Endodermal cell (in vitro differentiated cells): ENCODE measurements around the gene TIAM2. TPM values are rescaled to one million over a fixed set of nuclear protein-coding genes. Genes with fewer than 3 reads are reported as not detected.

Experiments used
- DNase-seq: peaks from one replicate; pipeline ENCODE4 v3.0.0-alpha.2; 2017
- H3K27ac ChIP-seq: 2 replicates; pipeline ENCODE4 v1.5.1; 2013; ENCODE audit warnings: mild to moderate bottlenecking, low read depth, low read length, moderate library complexity
- H3K27me3 ChIP-seq: 2 replicates; pipeline ENCODE4 v1.6.1; 2013; ENCODE audit warnings: mild to moderate bottlenecking, low read length, moderate library complexity; ENCODE audit not compliant: insufficient read depth, control insufficient read depth, poor library complexity, severe bottlenecking
- H3K36me3 ChIP-seq: 2 replicates; pipeline ENCODE4 v1.7.0; 2013; ENCODE audit warnings: mild to moderate bottlenecking, low read length, moderate library complexity; ENCODE audit not compliant: control insufficient read depth, insufficient read depth
- H3K4me1 ChIP-seq: one replicate; pipeline ENCODE4 v1.7.0; 2013; ENCODE audit warnings: low read length; ENCODE audit not compliant: control insufficient read depth, insufficient read depth
- H3K4me3 ChIP-seq: 2 replicates; pipeline ENCODE4 v1.5.1; 2013; ENCODE audit warnings: mild to moderate bottlenecking, low read length, moderate library complexity
- H3K9ac ChIP-seq: 2 replicates; pipeline ENCODE4 v1.6.1; 2013; ENCODE audit warnings: mild to moderate bottlenecking, low read length, moderate library complexity; ENCODE audit not compliant: poor library complexity, severe bottlenecking; ENCODE audit errors: extremely low read depth
- H3K9me3 ChIP-seq: 2 replicates; pipeline ENCODE4 v1.6.1; 2013; ENCODE audit warnings: mild to moderate bottlenecking, low read length, moderate library complexity; ENCODE audit not compliant: control insufficient read depth
- H3K27ac Mint-ChIP-seq: 2 replicates; pipeline ENCODE4 v1.8.0; 2020; ENCODE audit warnings: mixed read lengths
- H3K27me3 Mint-ChIP-seq: 2 replicates; pipeline ENCODE4 v1.8.0; 2021; ENCODE audit warnings: mild to moderate bottlenecking, mixed read lengths; ENCODE audit not compliant: insufficient read depth
- H3K36me3 Mint-ChIP-seq: 2 replicates; pipeline ENCODE4 v1.8.0; 2020; ENCODE audit warnings: low read depth, mixed read lengths
- H3K4me1 Mint-ChIP-seq: 2 replicates; pipeline ENCODE4 v1.8.0; 2020; ENCODE audit warnings: mixed read lengths
- H3K4me3 Mint-ChIP-seq: 2 replicates; pipeline ENCODE4 v1.8.0; 2020; ENCODE audit warnings: mild to moderate bottlenecking, moderate library complexity, mixed read lengths
- H3K9me3 Mint-ChIP-seq: 2 replicates; pipeline ENCODE4 v1.8.0; 2020; ENCODE audit warnings: mild to moderate bottlenecking, mixed read lengths
- WGBS, 2 experiments: methylation state at CpG; one replicate each; pipeline versions ENCODE4 v1.1.5 to v1.1.7; 2013; ENCODE audit warnings: missing lambda C conversion rate in 2 of 2, mixed read lengths in 1 of 2; ENCODE audit not compliant: insufficient coverage in 1 of 2, insufficient read length in 1 of 2; 5-methylcytosine and 5-hydroxymethylcytosine counted together
- total RNA-seq, 2 donors: library from RNA; stranded (reverse); fragmentation: NEBNext Ultra II Directional in 1 of 2; extraction: Animal tissue kit (Norgen Biotek cat#: 25700) in 1 of 2; gene quantifications; 2 replicates in 1 of 2; 3 replicates in 1 of 2; pipeline ENCODE4 v1.2.1, GENCODE V29; 2021
- TF ChIP-seq, protein P1 (sequence below): fragments of 200-600 bp; sonication (generic); conservative IDR thresholded peaks from 2 replicates; pipeline ENCODE4 v1.5.0; 2021; ENCODE audit warnings: antibody characterized with exemption, mild to moderate bottlenecking

Gene TIAM2
- total RNA-seq, 2 donors from 2014 or later: 15.7 to 17.5 TPM

DNA sequence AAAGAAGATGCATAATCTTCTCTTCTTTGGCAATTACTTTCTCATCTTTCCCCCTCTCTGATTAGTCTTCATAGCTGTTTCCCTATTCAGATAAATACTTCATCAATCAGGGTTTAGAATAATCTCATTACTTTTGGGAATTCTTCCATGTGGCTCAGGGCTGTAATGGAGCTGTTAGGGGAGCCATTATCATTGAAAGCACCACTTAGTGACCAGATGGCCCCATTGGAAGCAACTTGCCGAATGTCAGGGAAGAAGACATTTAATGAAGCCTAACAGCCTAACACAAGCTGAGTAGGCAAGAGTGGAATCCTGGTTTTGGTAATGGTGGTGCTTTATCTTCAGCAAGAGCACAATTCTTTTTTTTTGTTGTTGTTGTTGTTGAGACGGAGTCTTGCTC is 45.0 kb downstream of the TIAM2 start:
- Histone ChIP-seq H3K4me1 (no peaks in the 10 kb centered on the region), H3K27me3 (no peaks in the 10 kb centered on the region), H3K4me3 (no peak overlapping the region), H3K36me3 (no peaks in the 10 kb centered on the region), H3K9me3 (no peaks in the 10 kb centered on the region), H3K9ac (no peak overlapping the region), H3K27ac (no peak overlapping the region)
- no peaks in the 10 kb centered on the region for H3K27me3 Mint-ChIP-seq
- peaks cover 2% of the 10 kb centered on the region for H3K36me3 Mint-ChIP-seq
- H3K4me1 Mint-ChIP-seq: peaks cover 3% of the 10 kb centered on the region
- H3K4me3 Mint-ChIP-seq: no peak overlapping the region
- DNase-seq: no peak
- TF ChIP-seq, protein P1, sequence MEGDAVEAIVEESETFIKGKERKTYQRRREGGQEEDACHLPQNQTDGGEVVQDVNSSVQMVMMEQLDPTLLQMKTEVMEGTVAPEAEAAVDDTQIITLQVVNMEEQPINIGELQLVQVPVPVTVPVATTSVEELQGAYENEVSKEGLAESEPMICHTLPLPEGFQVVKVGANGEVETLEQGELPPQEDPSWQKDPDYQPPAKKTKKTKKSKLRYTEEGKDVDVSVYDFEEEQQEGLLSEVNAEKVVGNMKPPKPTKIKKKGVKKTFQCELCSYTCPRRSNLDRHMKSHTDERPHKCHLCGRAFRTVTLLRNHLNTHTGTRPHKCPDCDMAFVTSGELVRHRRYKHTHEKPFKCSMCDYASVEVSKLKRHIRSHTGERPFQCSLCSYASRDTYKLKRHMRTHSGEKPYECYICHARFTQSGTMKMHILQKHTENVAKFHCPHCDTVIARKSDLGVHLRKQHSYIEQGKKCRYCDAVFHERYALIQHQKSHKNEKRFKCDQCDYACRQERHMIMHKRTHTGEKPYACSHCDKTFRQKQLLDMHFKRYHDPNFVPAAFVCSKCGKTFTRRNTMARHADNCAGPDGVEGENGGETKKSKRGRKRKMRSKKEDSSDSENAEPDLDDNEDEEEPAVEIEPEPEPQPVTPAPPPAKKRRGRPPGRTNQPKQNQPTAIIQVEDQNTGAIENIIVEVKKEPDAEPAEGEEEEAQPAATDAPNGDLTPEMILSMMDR: no peak
- no peak overlapping the region for H3K27ac Mint-ChIP-seq
- no peaks in the 10 kb centered on the region for H3K9me3 Mint-ChIP-seq
- WGBS, 2 experiments: 98% methylated on average over 2 of the region's 2 CpGs; no CpG with 5 or more reads in 1 of the 2 experiments

DNA sequence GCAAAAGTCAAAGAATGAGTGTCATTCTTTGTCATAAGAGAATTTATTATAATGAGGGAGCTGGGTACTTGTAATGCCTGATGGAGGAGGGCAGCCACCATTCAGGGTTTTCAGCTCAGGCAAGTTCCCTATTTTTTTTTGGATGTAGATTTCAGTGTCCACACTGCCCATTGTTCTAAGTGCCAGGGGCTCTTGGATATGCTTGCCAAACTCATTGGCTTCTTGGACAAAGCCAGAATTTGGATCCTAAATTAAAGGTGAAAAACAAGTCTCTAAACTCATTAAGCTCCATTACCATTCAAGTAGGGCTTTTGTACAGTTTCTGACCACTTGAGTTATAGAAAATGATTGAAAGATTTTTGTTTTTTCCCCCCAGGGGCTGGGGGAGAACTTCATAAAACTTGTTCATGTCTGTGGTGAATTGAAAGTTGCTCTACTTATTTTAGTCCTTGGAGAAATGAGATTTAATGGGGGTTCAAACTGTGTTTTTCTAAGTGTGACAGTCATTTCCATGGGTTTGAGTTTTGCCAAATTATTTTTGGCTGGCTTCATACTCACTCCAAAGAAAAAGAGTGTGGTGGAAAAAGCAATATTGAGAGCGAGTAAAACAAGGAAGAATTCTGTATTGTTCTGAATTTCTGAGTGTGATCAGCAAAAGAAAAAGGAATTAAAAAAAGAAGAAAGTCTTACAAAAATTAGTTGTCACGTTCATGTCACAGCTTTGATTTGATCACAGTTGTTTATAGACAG is 46.0 kb downstream of the TIAM2 start:
- H3K27ac Mint-ChIP-seq: no peak overlapping the region
- Histone ChIP-seq H3K9me3 (no peaks in the 10 kb centered on the region), H3K27me3 (no peaks in the 10 kb centered on the region), H3K27ac (no peak overlapping the region), H3K36me3 (no peaks in the 10 kb centered on the region), H3K4me1 (no peaks in the 10 kb centered on the region), H3K9ac (no peak overlapping the region), H3K4me3 (no peak overlapping the region)
- WGBS, 2 experiments: 82 to 94% methylated on average over 1 to 2 of the region's 2 CpGs
- no peak overlapping the region for H3K4me3 Mint-ChIP-seq
- H3K27me3 Mint-ChIP-seq: no peaks in the 10 kb centered on the region
- DNase-seq: no peak
- H3K4me1 Mint-ChIP-seq: peaks cover 3% of the 10 kb centered on the region
- TF ChIP-seq, protein P1: no peak
- no peaks in the 10 kb centered on the region for H3K9me3 Mint-ChIP-seq
- peaks cover 2% of the 10 kb centered on the region for H3K36me3 Mint-ChIP-seq

DNA sequence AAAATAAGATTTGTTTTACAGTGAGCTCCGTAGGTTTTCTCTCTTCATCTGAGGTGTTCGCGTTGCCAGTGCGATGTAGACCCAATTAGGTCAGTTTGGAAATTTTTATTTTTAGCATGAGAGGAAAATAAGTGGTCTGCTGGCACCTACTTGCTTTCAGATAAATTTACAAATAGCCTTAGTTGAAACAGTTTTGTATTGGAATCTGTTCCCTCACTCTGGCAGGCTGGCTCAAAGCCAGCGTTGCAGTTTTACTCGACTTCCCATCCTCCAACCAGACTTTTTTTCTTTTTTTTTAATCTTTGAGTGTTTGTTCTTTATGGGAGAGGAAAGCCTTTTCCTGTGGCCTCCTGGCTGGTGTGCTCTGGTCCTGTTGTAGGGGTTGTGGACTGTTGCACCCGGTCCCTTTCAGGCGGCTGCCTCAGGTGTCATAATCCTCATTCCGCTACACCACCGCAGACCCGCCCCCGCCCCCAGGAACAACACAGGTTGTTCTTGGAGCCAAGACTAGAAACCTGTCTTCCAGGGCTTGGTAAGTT is 46.7 kb downstream of the TIAM2 start:
- Mint-ChIP-seq H3K27me3 (no peaks in the 10 kb centered on the region), H3K4me1 (peaks cover 3% of the 10 kb centered on the region), H3K27ac (no peak overlapping the region), H3K4me3 (no peak overlapping the region), H3K36me3 (peaks cover 2% of the 10 kb centered on the region), H3K9me3 (no peaks in the 10 kb centered on the region)
- Histone ChIP-seq H3K9me3 (no peaks in the 10 kb centered on the region), H3K36me3 (no peaks in the 10 kb centered on the region), H3K9ac (no peak overlapping the region), H3K4me3 (no peak overlapping the region), H3K27me3 (no peaks in the 10 kb centered on the region), H3K27ac (no peak overlapping the region), H3K4me1 (no peaks in the 10 kb centered on the region)
- TF ChIP-seq, protein P1: no peak
- no peak for DNase-seq
- WGBS, 2 experiments: 96 to 100% methylated on average over 4 to 11 of the region's 12 CpGs
